Duodenal mucosa (tissue), 2 donors: ENCODE measurements around the gene PLXNB2.
A peak's percentile ranks its signal among the peaks of the same experiment; 100 is the strongest.

ENCODE experiments used
- H3K27ac ChIP-seq: one replicate; pipeline ENCODE4 v1.7.0; 2013; ENCODE audit warnings: low read depth, low read length
- H3K27me3 ChIP-seq, 2 donors: one replicate each; pipeline ENCODE4 v1.7.0; 2013; ENCODE audit warnings: low read length in 2 of 2, control low read depth in 1 of 2; ENCODE audit not compliant: insufficient read depth in 2 of 2, control insufficient read depth in 1 of 2
- H3K36me3 ChIP-seq, 2 donors: one replicate each; pipeline ENCODE4 v1.7.0; 2013; ENCODE audit warnings: low read length in 2 of 2, control low read depth in 1 of 2; ENCODE audit not compliant: insufficient read depth in 2 of 2, control insufficient read depth in 1 of 2
- H3K4me1 ChIP-seq, 2 donors: one replicate each; pipeline ENCODE4 v1.7.0; 2013; ENCODE audit warnings: low read length in 2 of 2, control low read depth in 1 of 2; ENCODE audit not compliant: insufficient read depth in 2 of 2, control insufficient read depth in 1 of 2
- H3K4me3 ChIP-seq, 2 donors: one replicate each; pipeline ENCODE4 v1.7.0; 2013; ENCODE audit warnings: low read length in 2 of 2, low read depth in 1 of 2
- H3K9ac ChIP-seq, 2 donors: one replicate each; pipeline ENCODE4 v1.7.0; 2013; ENCODE audit warnings: low read length in 2 of 2, low read depth in 1 of 2
- H3K9me3 ChIP-seq, 2 donors: one replicate each; pipeline ENCODE4 v1.7.0; 2013; ENCODE audit warnings: low read length in 2 of 2, control low read depth in 1 of 2; ENCODE audit not compliant: control insufficient read depth in 1 of 2

Gene PLXNB2

GRCh38 chr22:50245214-50246072, 62.0 kb downstream of the PLXNB2 start:
- Histone ChIP-seq H3K4me3 (peak overlapping the region; percentile 98 to 99), H3K4me1 (peaks cover 34 to 63% of the 10 kb centered on the region in 2 donors), H3K27ac (peak overlapping the region; percentile 93), H3K9me3 (no peaks in the 10 kb centered on the region), H3K9ac (peak overlapping the region; percentile 61 to 83), H3K27me3 (no peaks in the 10 kb centered on the region), H3K36me3 (peaks cover 7 to 31% of the 10 kb centered on the region in 2 donors)

DNA sequence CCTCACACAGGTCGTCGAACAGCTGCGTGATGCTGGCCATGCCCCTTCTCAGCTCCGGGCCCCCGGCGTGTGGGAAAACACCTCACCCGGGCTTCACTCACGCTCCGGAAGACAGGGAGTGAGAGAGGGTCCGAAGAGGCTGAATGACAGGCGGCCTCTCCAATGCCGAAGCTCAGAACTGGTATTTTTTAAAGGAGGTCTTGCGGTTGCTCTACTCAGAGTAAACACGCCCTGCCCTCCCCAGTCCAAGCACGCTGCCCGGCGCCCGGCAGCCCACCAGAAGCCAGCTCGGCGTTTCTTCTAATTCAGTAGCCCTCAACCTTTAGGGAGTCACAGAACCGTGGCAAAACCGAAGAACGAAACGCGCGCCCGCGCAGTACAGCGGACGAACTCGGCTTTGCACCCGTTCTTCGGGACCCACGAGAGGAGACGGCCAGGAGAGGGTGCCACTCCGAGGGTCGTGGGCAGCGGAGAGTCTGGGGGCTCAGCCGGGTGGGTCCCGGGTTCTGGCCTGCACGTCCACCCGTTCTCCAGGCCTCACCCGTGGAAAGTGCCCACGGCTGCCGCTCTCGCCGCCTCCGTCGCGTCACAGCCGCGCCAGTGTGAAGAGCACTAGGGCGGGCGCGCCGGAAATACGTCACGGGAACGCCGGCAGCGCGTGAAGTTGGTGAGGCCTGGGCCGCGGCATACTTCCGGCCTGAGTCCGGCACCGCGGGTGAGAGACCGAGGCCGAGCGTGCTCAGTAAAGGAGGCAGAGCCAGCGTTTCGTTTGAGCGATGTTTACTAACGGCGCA, 62.8 kb downstream of the PLXNB2 start, which contains the start of gene TUBGCP6:
Gene TUBGCP6 (minus strand): TSS at position 604 of the 794 bp plus-strand sequence. CDS start 564 bp downstream, at position 40.
- no peaks in the 10 kb centered on the region for H3K27me3 ChIP-seq
- peak within 1 kb of the TSS; percentile 98 to 99 for H3K4me3 ChIP-seq
- H3K36me3 ChIP-seq: peaks cover 7 to 38% of the 10 kb centered on the region in 2 donors
- H3K9ac ChIP-seq: peak within 1 kb of the TSS; percentile 83 to 91
- H3K27ac ChIP-seq: peak within 1 kb of the TSS; percentile 93
- peaks cover 26 to 55% of the 10 kb centered on the region in 2 donors for H3K4me1 ChIP-seq
- no peaks in the 10 kb centered on the region for H3K9me3 ChIP-seq

- Histone ChIP-seq H3K27me3 (no peaks in the 10 kb centered on the region), H3K27ac (peak overlapping the region; percentile 93), H3K9ac (peak overlapping the region; percentile 83 to 91), H3K4me1 (peaks cover 25 to 51% of the 10 kb centered on the region in 2 donors), H3K36me3 (peaks cover 7 to 43% of the 10 kb centered on the region in 2 donors), H3K9me3 (no peaks in the 10 kb centered on the region), H3K4me3 (peak overlapping the region; percentile 98 to 99)
Observed at GRCh38 chr22:50243685-50244419, 63.6 kb downstream of the PLXNB2 start.

DNA sequence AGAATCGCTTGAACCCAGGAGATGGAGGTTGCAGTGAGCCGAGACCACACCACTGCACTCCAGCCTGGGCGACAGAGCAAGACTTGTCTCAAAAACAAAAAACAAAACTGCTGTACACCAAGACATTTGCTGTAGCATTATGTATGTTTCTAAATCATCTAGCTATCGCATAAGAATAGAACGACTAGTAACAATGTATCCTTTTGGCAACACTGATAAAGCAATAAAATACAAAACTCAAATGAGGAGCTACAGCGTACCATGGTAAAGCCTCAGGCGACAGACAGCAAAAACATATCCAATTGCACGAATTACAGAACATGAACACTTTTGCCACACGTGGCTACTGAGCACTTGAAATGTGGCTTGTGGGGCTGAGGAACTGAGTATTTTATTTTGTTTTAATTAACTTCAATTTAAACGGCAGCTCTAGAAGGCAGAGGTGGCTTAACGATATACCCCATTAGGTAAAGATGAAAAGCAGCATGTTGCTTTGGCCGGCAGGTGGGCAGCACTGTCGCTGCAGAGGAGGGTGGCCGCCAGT, 65.0 kb downstream of the PLXNB2 start:
- H3K9ac ChIP-seq: peak overlapping the region in 1 of 2 donors; percentile 26
- peaks cover 7 to 35% of the 10 kb centered on the region in 2 donors for H3K36me3 ChIP-seq
- H3K9me3 ChIP-seq: no peaks in the 10 kb centered on the region
- no peak overlapping the region for H3K27ac ChIP-seq
- peak overlapping the region; percentile 19 to 55 for H3K4me3 ChIP-seq
- H3K4me1 ChIP-seq: peaks cover 22 to 44% of the 10 kb centered on the region in 2 donors
- no peaks in the 10 kb centered on the region for H3K27me3 ChIP-seq

- no peaks in the 10 kb centered on the region for H3K27me3 ChIP-seq
- H3K4me3 ChIP-seq: no peak overlapping the region
- peaks cover 9 to 24% of the 10 kb centered on the region in 2 donors for H3K4me1 ChIP-seq
- peaks cover 0 to 37% of the 10 kb centered on the region in 2 donors for H3K36me3 ChIP-seq
- peaks cover 0 to 2% of the 10 kb centered on the region in 2 donors for H3K9me3 ChIP-seq
- H3K9ac ChIP-seq: no peak overlapping the region
- no peak overlapping the region for H3K27ac ChIP-seq
Observed at GRCh38 chr22:50238755-50239154, 68.7 kb downstream of the PLXNB2 start.

- Histone ChIP-seq H3K4me3 (no peak overlapping the region), H3K9ac (no peak overlapping the region), H3K9me3 (peaks cover 0 to 2% of the 10 kb centered on the region in 2 donors), H3K4me1 (peaks cover 0 to 11% of the 10 kb centered on the region in 2 donors), H3K36me3 (peaks cover 4 to 53% of the 10 kb centered on the region in 2 donors), H3K27ac (no peak overlapping the region), H3K27me3 (no peaks in the 10 kb centered on the region)
Observed at GRCh38 chr22:50236731-50237409, 70.6 kb downstream of the PLXNB2 start.

- Histone ChIP-seq H3K4me1 (no peaks in the 10 kb centered on the region), H3K36me3 (peaks cover 4 to 44% of the 10 kb centered on the region in 2 donors), H3K4me3 (no peak overlapping the region), H3K9ac (no peak overlapping the region), H3K27ac (no peak overlapping the region), H3K9me3 (peaks cover 0 to 2% of the 10 kb centered on the region in 2 donors), H3K27me3 (no peaks in the 10 kb centered on the region)
Observed at GRCh38 chr22:50233223-50233622, 74.2 kb downstream of the PLXNB2 start.

- no peak overlapping the region for H3K9ac ChIP-seq
- H3K4me3 ChIP-seq: no peak overlapping the region
- no peak overlapping the region for H3K27ac ChIP-seq
- peaks cover 0 to 2% of the 10 kb centered on the region in 2 donors for H3K9me3 ChIP-seq
- peaks cover 4 to 45% of the 10 kb centered on the region in 2 donors for H3K36me3 ChIP-seq
- no peaks in the 10 kb centered on the region for H3K4me1 ChIP-seq
- H3K27me3 ChIP-seq: no peaks in the 10 kb centered on the region
Observed at GRCh38 chr22:50232481-50233151, 74.8 kb downstream of the PLXNB2 start.

- Histone ChIP-seq H3K9me3 (no peaks in the 10 kb centered on the region), H3K9ac (no peak overlapping the region), H3K36me3 (peaks cover 10 to 59% of the 10 kb centered on the region in 2 donors), H3K4me3 (no peak overlapping the region), H3K27ac (no peak overlapping the region), H3K27me3 (no peaks in the 10 kb centered on the region), H3K4me1 (no peaks in the 10 kb centered on the region)
Observed at GRCh38 chr22:50229370-50229769, 78.1 kb downstream of the PLXNB2 start.
